HepG2 (cell line): Measurements from ENCODE around the gene STAC. TPM values are rescaled to one million over a fixed set of nuclear protein-coding genes. Genes with fewer than 3 reads are reported as not detected.

ENCODE experiments used
- ATAC-seq: fragments of 200-7000 bp; cut with Tn5 transposase; 3 replicates; pipeline ENCODE4 v1.9.1; 2020; ENCODE audit warnings: mild to moderate bottlenecking, moderate library complexity
- BruUV-seq: library from RNA; stranded (reverse); fragments of 400-500 nt; replicated peaks from 2 replicates; lab custom pipeline; 2021; lab: Mats Ljungman, UMichigan
- CTCF ChIA-PET: fragments of 300-600 bp; formaldehyde crosslinking; extraction: SDS; loops from one replicate; lab custom pipeline; 2021; ENCODE audit warnings: low total read pairs, inconsistent platforms, low intra/inter-chr PET ratio; lab: Yijun Ruan, JAX
- POLR2A ChIA-PET: fragments of 350-600 bp; sonication (Branson Sonifier 250); formaldehyde crosslinking; loops from one replicate; lab custom pipeline; 2020; ENCODE audit warnings: antibody characterized with exemption, inconsistent platforms; lab: Yijun Ruan, JAX
- DNase-seq: peaks from one replicate; pipeline ENCODE4 v3.0.0-alpha.2; 2015; ENCODE audit warnings: low spot score
- FAIRE-seq: peaks from 3 replicates; lab custom pipeline; 2011; peaks lifted over from hg19 to GRCh38; lab: Jason Lieb, UNC
- H2AFZ ChIP-seq: one replicate; pipeline ENCODE4 v1.6.1; 2011; ENCODE audit warnings: low read length, inconsistent platforms
- H3K27ac ChIP-seq: fragments of 300-600 bp; 3 replicates; pipeline ENCODE4 v1.8.0; 2011; ENCODE audit warnings: mixed run types, mild to moderate bottlenecking, mixed read lengths, low read length, inconsistent platforms; ENCODE audit not compliant: insufficient read depth; ENCODE audit errors: extremely low read length
- H3K27me3 ChIP-seq, 2 experiments: fragments of 200-600 bp in 1 of 2; 2 replicates in 1 of 2; 3 replicates in 1 of 2; pipeline versions ENCODE4 v1.6.0 to v1.8.0; 2011; ENCODE audit warnings: low read length in 2 of 2, mild to moderate bottlenecking in 2 of 2, moderate library complexity in 2 of 2, inconsistent platforms in 1 of 2; ENCODE audit not compliant: insufficient read depth in 2 of 2, control insufficient read depth in 1 of 2
- H3K36me3 ChIP-seq, 2 experiments: fragments of 200-600 bp in 1 of 2; replicated peaks in 1 of 2; 2 replicates in 1 of 2; 3 replicates in 1 of 2; pipeline versions ENCODE4 v1.5.1 to v1.8.0; 2011; ENCODE audit warnings: low read length in 2 of 2, inconsistent platforms in 1 of 2; ENCODE audit not compliant: insufficient read depth in 2 of 2, control insufficient read depth in 1 of 2
- H3K4me1 ChIP-seq: 2 replicates; pipeline ENCODE4 v1.5.1; 2012; ENCODE audit warnings: low read length, inconsistent platforms; ENCODE audit not compliant: insufficient read depth
- H3K4me2 ChIP-seq: 2 replicates; pipeline ENCODE4 v1.6.0; 2011; ENCODE audit warnings: low read depth, low read length, inconsistent platforms
- H3K4me3 ChIP-seq, 3 experiments: fragments of 200-600 bp in 1 of 3; sonication (generic), shearing (Covaris generic) in 1 of 3; replicated peaks in 1 of 3; 2 replicates each; pipeline ENCODE4 v1.5.1; 2011 to 2016; ENCODE audit warnings: low read length in 3 of 3, inconsistent platforms in 2 of 3, low read depth in 2 of 3, mild to moderate bottlenecking in 2 of 3, control low read depth in 1 of 3, mixed read lengths in 1 of 3; ENCODE audit not compliant: insufficient read depth in 1 of 3
- H3K79me2 ChIP-seq: one replicate; pipeline ENCODE4 v1.6.1; 2011; ENCODE audit warnings: low read length, inconsistent platforms; ENCODE audit not compliant: insufficient read depth
- H3K9ac ChIP-seq: 2 replicates; pipeline ENCODE4 v1.6.0; 2011; ENCODE audit warnings: mild to moderate bottlenecking, low read depth, low read length, inconsistent platforms; ENCODE audit not compliant: insufficient read depth
- H3K9me3 ChIP-seq: 2 replicates; pipeline ENCODE4 v1.5.1; 2012; ENCODE audit warnings: mild to moderate bottlenecking, low read length
- H4K20me1 ChIP-seq: 2 replicates; pipeline ENCODE4 v1.6.0; 2011; ENCODE audit warnings: inconsistent platforms, mild to moderate bottlenecking, low read length, moderate library complexity; ENCODE audit not compliant: insufficient read depth
- BCL3 ChIP-seq: sonication (generic); formaldehyde crosslinking; IDR thresholded peaks from 2 replicates; pipeline ENCODE4 v1.5.1; 2020; ENCODE audit warnings: mild to moderate bottlenecking, missing genetic modification reagents, moderate library complexity
- BCLAF1 ChIP-seq: fragments of 450-650 bp; IDR thresholded peaks from 2 replicates; pipeline ENCODE4 v1.6.1; 2017; ENCODE audit warnings: mild to moderate bottlenecking
- DDIT3 ChIP-seq: sonication (generic); formaldehyde crosslinking; IDR thresholded peaks from 2 replicates; pipeline ENCODE4 v1.4.0; 2020; ENCODE audit warnings: mild to moderate bottlenecking, missing genetic modification reagents
- FUBP1 ChIP-seq: sonication (generic); formaldehyde crosslinking; IDR thresholded peaks from 2 replicates; pipeline ENCODE4 v1.5.1; 2020; ENCODE audit warnings: missing genetic modification reagents, mild to moderate bottlenecking, borderline replicate concordance
- GTF3A ChIP-seq: sonication (generic); formaldehyde crosslinking; conservative IDR thresholded peaks from 2 replicates; pipeline ENCODE4 v1.4.0; 2020; ENCODE audit warnings: mild to moderate bottlenecking, missing genetic modification reagents
- KDM5A ChIP-seq: fragments of 200-600 bp; sonication (generic); IDR thresholded peaks from 2 replicates; pipeline ENCODE4 v1.7.0; 2018; ENCODE audit warnings: antibody characterized with exemption, mild to moderate bottlenecking, low read length, borderline replicate concordance
- MIER3 ChIP-seq: IDR thresholded peaks from 2 replicates; pipeline ENCODE4 v1.6.1; 2016; ENCODE audit warnings: missing compliant biosample characterization, borderline replicate concordance
- NCOA2 ChIP-seq: sonication (generic); formaldehyde crosslinking; IDR thresholded peaks from 2 replicates; pipeline ENCODE4 v1.8.0; 2022; ENCODE audit warnings: inconsistent platforms
- NFYC ChIP-seq: IDR thresholded peaks from 2 replicates; pipeline ENCODE4 v1.6.1; 2016; ENCODE audit warnings: missing genetic modification reagents, missing compliant biosample characterization
- NKX3-1 ChIP-seq: sonication (generic); formaldehyde crosslinking; IDR thresholded peaks from 2 replicates; pipeline ENCODE4 v1.5.0; 2020; ENCODE audit warnings: missing genetic modification reagents
- TBL1XR1 ChIP-seq: fragments of 150-350 bp; IDR thresholded peaks from 2 replicates; pipeline ENCODE4 v1.6.1; 2014; ENCODE audit warnings: borderline replicate concordance, low read length; ENCODE audit not compliant: partially characterized antibody
- ZFP82 ChIP-seq: sonication (generic); formaldehyde crosslinking; IDR thresholded peaks from 2 replicates; pipeline ENCODE4 v1.5.1; 2020; ENCODE audit warnings: mild to moderate bottlenecking, missing genetic modification reagents, borderline replicate concordance
- ZNF34 ChIP-seq: sonication (generic); formaldehyde crosslinking; IDR thresholded peaks from 2 replicates; pipeline ENCODE4 v1.4.0; 2020; ENCODE audit warnings: mild to moderate bottlenecking, missing genetic modification reagents, borderline replicate concordance
- ZNF484 ChIP-seq: sonication (generic); formaldehyde crosslinking; IDR thresholded peaks from 2 replicates; pipeline ENCODE4 v1.5.1; 2020; ENCODE audit warnings: mild to moderate bottlenecking, low read depth, missing genetic modification reagents, borderline replicate concordance
- ZNF564 ChIP-seq: sonication (generic); formaldehyde crosslinking; IDR thresholded peaks from 2 replicates; pipeline ENCODE4 v1.8.1; 2023; ENCODE audit warnings: mild to moderate bottlenecking, missing genetic modification reagents
- ZNF713 ChIP-seq: sonication (generic); formaldehyde crosslinking; IDR thresholded peaks from 2 replicates; pipeline ENCODE4 v1.4.0; 2020; ENCODE audit warnings: mild to moderate bottlenecking, missing genetic modification reagents
- ZSCAN21 ChIP-seq: sonication (generic); formaldehyde crosslinking; IDR thresholded peaks from 2 replicates; pipeline ENCODE4 v1.8.0; 2022; ENCODE audit warnings: mild to moderate bottlenecking, missing genetic modification reagents, moderate library complexity, borderline replicate concordance
- ZUFSP ChIP-seq: sonication (generic); formaldehyde crosslinking; IDR thresholded peaks from 2 replicates; pipeline ENCODE4 v1.9.0; 2021; ENCODE audit warnings: missing genetic modification reagents, mild to moderate bottlenecking, borderline replicate concordance
- WGBS: methylation state at CpG from one replicate; pipeline ENCODE4 v1.1.6; 2017; ENCODE audit warnings: low lambda C conversion rate; 5-methylcytosine and 5-hydroxymethylcytosine counted together
- in situ Hi-C: cut with HindIII; loops from 2 replicates; pipeline ENCODE4 v1.10.0; 2017; ENCODE audit warnings: low pct_unique_long_range_greater_than_20kb; ENCODE audit not compliant: extremely low pct_ligation_motif_present
- intact Hi-C: fragments of 100-400 bp; cut with micrococcal nuclease; formaldehyde crosslinking; loops from one replicate; pipeline ENCODE4 v1.10.0; 2022; ENCODE audit not compliant: unreplicated experiment
- polyA plus RNA-seq, 8 experiments: library from polyadenylated mRNA; depleted of rRNA in 3 of 8; stranded (reverse) in 7 of 8; unstranded in 1 of 8; fragments of >200 nt; fragmentation: Illumina TruSeq in 4 of 8; extraction: Trizol in 4 of 8; gene quantifications; 2 replicates each; pipeline versions ENCODE4 v1.2.1 to v1.2.3, GENCODE V29; 2011 to 2016; ENCODE audit warnings: low read depth in 4 of 8, missing spikeins in 1 of 8, mixed read lengths in 1 of 8; ENCODE audit not compliant: insufficient read depth in 1 of 8
- total RNA-seq, 5 experiments: library from RNA; depleted of rRNA; stranded (reverse); fragments of >200 nt; fragmentation: Illumina TruSeq; extraction: Trizol; gene quantifications; 2 replicates each; pipeline ENCODE4 v1.2.3, GENCODE V29; 2016; ENCODE audit warnings: low read depth in 1 of 5

STAC gene
- total and polyA plus RNA-seq, 2 of the 13 experiments (the other 11 are each of a cell fraction or from before 2014, with no cell fraction given) = not detected

DNA sequence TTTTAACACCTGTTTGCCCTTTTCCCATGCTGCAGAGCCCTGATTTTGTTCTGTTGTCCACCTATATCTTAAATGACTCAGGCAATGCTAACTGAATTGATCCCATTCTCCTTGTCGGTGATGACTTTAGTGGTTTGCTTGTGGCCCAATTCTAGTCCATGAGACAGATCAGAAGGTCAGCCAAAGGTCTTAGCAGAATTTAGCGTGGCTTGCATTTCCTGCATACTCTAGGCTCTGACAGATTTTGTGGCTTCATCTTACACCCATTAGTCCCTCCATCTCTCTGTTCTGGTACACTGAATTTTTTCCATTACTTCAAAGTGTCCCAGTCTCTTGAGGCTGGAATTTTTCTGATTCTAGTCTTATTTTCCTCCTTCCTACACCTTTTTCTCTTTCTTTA lies 161.9 kb downstream of the STAC start:
- no peaks in the 10 kb centered on the region for H3K27me3 ChIP-seq
- DNase-seq (no peak), FAIRE-seq (no peak), ATAC-seq (no peak)
- no peaks in the 10 kb centered on the region for H3K36me3 ChIP-seq
- no peak overlapping the region for H3K27ac ChIP-seq
- H2AFZ ChIP-seq = no peak overlapping the region
- WGBS = 3% methylated on average over 2 of the region's 2 CpGs
- no peak overlapping the region for H3K9ac ChIP-seq
- no peaks in the 10 kb centered on the region for H4K20me1 ChIP-seq
- ChIA-PET POLR2A (no interaction called here), CTCF (no interaction called here)
- BruUV-seq = no TSS peak
- no peak overlapping the region for H3K4me2 ChIP-seq
- no peaks in the 10 kb centered on the region for H3K9me3 ChIP-seq
- no peaks in the 10 kb centered on the region for H3K79me2 ChIP-seq
- intact Hi-C loops = no loop called here
- no peak overlapping the region for H3K4me3 ChIP-seq
- in situ Hi-C loops = loop anchor here (25.0 kb wide), 1 partner anchor 405 kb away; no protein-coding TSS in a partner anchor
- no peaks in the 10 kb centered on the region for H3K4me1 ChIP-seq
- no peak for TF ChIP-seq TBL1XR1
- no peak for TF ChIP-seq ZNF713 (CRISPR knock-in tag)
- no peak for TF ChIP-seq NCOA2 (CRISPR knock-in tag)
- no peak for TF ChIP-seq KDM5A
- TF ChIP-seq BCLAF1 = no peak
- TF ChIP-seq GTF3A (CRISPR knock-in tag) = no peak
- TF ChIP-seq ZFP82 (CRISPR knock-in tag) = no peak
- TF ChIP-seq ZUFSP (CRISPR knock-in tag) = no peak
- TF ChIP-seq BCL3 (CRISPR knock-in tag) = no peak
- TF ChIP-seq ZSCAN21 = no peak
- no peak for TF ChIP-seq MIER3 (CRISPR knock-in tag)
- no peak for TF ChIP-seq ZNF484 (CRISPR knock-in tag)
- no peak for TF ChIP-seq FUBP1 (CRISPR knock-in tag)
- TF ChIP-seq NFYC (CRISPR knock-in tag) = no peak
- TF ChIP-seq ZNF34 (CRISPR knock-in tag) = no peak
- TF ChIP-seq NKX3-1 (CRISPR knock-in tag) = no peak
- no peak for TF ChIP-seq DDIT3 (CRISPR knock-in tag)
- TF ChIP-seq ZNF564 (CRISPR knock-in tag) = no peak
